Mesenteric fat pad (tissue), 1 donor: ENCODE measurements around the gene SETD2. TPM values are rescaled to one million over a fixed set of nuclear protein-coding genes. Genes with fewer than 3 reads are reported as not detected.
"Not testable (repeated sequence)": the region's sequence is repeated elsewhere in the genome, so short reads cannot be mapped to it uniquely, and the experiment has no call there.

Experiments used
- DNase-seq: peaks from one replicate; pipeline ENCODE4 v3.0.0-alpha.2; 2020; ENCODE audit warnings: low spot score
- total RNA-seq: library from RNA; stranded (reverse); fragmentation: NEBNext Ultra II Directional; extraction: Animal tissue kit (Norgen Biotek cat#: 25700); gene quantifications from one replicate; pipeline ENCODE4 v1.2.1, GENCODE V29; 2021
- donor health status: DM: yes; HTN: yes; CAD: no.

SETD2 gene
- total RNA-seq, 1 donor from 2014 or later, result 46.6 TPM

- not testable (repeated sequence) for DNase-seq
Measured at GRCh38 chr3:47037302-47037701, 126.6 kb downstream of the SETD2 start.

DNA sequence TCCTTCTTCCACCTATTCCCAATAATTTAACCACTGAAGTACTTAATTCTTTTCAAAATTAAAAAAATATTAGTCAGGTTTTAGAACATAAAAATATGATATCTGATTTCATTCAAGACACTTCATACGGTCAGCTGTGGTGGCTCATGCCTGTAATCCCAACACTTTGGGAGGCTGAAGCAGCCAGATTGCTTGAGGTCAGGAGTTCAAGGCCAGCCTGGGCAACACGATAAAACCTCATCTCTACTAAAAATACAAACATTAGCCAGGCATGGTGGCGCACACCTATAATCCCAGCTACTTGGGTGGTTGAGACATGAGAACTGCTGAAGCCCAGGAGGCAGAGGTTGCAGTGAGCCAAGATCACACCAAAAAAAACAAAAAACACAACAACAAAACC is 127.8 kb downstream of the SETD2 start:
- no peak for DNase-seq

GRCh38 chr3:47035645-47036044 is 128.3 kb downstream of the SETD2 start:
- DNase-seq, result no peak

DNA sequence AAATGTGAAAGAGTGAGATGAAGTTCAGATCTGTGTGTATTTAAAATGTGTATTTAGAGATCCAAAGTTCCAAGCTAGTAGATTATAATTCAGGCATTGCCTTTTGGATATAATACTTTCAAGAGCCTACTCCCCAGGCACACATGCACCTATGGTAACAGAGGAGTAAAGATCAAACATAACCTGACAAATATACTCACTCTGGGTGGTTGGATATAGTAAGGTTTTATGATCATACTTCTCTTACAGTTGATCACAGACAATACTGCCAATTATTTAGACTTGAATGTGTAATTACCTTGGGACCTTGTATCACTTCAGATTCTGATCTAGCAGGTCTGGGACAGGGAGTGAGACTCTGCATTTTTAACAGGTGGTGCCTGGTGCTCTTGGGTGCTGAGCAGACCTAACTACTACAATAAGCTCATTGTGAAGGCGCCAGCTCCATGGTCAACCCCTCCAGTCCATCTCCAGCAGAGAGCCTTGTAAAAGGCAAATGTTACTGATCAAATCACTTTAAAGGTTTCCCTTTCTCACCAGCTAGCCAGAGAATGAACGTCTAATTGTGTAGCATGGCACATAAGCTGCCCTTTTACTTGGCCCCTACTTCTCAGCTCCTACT is 128.9 kb downstream of the SETD2 start:
- no peak for DNase-seq

GRCh38 chr3:47031041-47031440 is 132.9 kb downstream of the SETD2 start:
- not testable (repeated sequence) for DNase-seq

DNA sequence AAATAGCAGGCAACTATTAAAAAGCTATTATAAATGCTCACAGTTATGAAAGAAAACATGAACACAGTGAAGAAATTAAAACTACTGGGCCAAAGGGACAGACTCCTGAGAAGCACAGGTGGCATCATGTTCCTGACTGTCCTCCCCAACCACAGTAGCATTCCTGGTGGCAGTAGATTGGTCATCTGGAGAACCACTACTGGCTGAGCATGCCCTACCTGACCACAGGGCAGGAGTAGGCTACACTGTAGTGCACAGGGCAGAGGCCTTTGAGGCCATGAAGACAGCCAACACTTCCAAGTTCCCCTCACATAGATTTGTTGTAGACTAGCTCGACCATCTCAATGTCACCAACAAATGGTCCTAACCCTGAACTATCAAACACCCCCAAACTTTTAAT is 135.2 kb downstream of the SETD2 start:
- no peak for DNase-seq

- DNase-seq, result no peak
Measured at GRCh38 chr3:47028146-47028545, 135.8 kb downstream of the SETD2 start.

- not testable (repeated sequence) for DNase-seq
Measured at GRCh38 chr3:47026432-47026831, 137.5 kb downstream of the SETD2 start.

DNA sequence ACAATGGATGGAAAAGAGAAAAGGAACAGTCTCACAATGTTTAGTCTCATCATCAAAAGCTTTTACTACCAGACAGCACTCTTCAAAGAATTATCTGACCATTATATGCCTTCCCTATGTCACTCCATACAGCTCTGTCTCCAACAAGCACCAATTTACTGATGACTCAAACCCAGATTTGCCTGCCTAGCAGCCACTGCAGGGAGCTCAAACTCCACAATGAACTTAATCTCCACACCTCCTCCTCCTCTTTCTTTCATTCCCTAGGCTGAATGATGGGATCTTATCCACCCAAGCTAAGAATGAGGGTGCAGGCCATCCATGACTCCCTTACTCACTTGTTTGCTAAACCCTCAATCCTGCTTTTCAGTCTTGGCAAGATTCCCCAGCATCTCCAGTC is 139.0 kb downstream of the SETD2 start:
- DNase-seq, result no peak

DNA sequence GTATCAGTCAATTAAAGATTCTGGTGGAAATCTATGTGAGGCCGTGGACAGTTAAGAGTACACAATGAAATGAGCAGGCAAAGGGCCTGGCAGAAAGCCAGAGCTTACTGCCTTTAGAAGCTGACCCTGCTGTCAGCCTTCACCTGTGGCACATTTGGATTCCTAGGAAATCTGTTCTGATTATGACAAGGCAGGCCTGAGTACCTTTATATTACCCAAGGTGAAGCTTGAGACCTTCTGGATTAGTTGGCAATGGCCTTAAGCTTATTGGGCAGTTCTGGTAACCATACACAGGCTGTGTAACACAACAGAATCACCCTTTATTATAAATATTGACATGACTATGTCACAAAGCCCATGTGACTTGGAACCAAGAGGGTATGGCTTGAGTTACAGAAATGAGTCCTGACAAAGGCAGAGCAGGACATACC is 141.3 kb downstream of the SETD2 start:
- no peak for DNase-seq

GRCh38 chr3:47020311-47020710 is 143.6 kb downstream of the SETD2 start:
- DNase-seq, result no peak

- no peak for DNase-seq
Measured at GRCh38 chr3:47019201-47019600, 144.7 kb downstream of the SETD2 start.

DNA sequence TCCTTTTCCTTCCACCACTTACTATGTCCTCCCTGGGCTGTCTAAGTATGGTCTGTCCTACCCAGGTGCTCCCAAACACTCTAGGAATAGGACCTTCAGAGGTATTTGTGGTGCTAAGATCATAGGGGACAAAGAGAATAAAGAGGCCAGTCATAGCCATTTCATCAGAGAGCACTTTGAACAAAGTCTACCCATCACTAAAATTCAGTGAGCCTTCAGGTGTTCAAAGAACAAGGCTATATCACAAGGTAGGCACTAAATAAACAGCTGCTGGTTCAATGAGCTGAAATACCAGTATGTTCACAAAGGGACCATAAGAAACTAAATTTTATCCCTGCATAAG is 145.7 kb downstream of the SETD2 start:
- no peak for DNase-seq

- no peak for DNase-seq
Measured at GRCh38 chr3:47017504-47018268, 146.2 kb downstream of the SETD2 start.

- DNase-seq, result no peak
Measured at GRCh38 chr3:47016934-47017435, 146.9 kb downstream of the SETD2 start.

DNA sequence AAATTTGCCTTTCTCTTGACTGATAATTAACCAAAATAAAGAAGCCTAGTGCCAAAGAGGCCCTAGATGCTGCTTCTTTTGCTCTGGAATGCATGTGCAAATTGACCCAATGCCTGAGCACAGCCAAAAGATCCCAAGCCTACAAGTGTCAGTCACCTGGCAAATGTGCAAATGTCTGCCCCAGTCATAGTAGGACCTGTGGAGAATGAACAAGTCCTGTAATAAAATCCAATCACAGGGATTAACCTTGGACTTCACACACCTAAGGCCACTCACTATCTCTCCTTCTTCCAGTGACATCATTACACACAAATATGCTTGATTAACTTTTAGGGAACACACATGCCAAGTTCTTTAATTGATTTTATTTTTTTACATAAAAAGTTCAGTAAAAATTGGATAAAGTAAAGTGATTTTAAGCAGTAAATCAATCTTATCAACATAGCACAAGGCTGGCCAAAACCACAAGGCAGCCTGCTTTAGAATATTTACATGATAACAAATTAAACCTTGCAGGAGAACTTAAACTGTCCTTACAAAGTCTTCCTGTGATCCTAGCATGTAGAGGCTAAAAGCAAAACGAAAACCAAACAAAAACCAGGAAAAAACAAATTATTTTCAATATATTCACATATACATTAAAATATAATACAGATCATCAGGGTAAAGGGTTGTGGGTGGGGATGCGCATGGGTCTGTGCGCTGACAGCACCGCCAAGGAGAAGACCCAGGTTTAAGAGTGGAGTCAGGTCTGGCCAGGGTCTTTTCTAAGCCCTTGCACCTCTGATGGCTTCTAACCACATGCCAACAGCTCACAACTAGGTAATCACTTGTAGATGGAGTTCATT is 147.6 kb downstream of the SETD2 start:
- DNase-seq, result no peak

- no peak for DNase-seq
Measured at GRCh38 chr3:47015151-47015550, 148.8 kb downstream of the SETD2 start.

- DNase-seq, result no peak
Measured at GRCh38 chr3:47014036-47014435, 149.9 kb downstream of the SETD2 start.

DNA sequence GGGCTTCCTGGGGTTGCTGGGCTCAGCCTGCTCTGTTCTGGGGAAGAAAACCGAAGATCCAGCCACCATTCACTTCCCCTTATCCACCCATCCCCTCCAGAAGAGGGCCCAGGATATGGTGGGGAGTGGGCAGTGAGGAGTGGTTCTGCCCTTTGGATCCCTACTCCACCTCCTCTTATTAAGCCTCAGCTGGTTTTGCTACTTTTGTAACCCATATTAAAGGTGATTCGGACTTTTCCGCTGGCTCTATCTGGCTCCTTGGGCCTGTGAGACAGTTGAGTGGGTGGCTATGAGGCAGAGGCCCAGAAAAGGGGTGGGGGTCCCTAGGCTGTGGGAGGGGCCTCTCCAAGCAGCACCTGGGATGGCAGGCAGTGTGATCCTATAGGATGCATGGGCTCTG is 150.7 kb downstream of the SETD2 start:
- DNase-seq, result no peak

DNA sequence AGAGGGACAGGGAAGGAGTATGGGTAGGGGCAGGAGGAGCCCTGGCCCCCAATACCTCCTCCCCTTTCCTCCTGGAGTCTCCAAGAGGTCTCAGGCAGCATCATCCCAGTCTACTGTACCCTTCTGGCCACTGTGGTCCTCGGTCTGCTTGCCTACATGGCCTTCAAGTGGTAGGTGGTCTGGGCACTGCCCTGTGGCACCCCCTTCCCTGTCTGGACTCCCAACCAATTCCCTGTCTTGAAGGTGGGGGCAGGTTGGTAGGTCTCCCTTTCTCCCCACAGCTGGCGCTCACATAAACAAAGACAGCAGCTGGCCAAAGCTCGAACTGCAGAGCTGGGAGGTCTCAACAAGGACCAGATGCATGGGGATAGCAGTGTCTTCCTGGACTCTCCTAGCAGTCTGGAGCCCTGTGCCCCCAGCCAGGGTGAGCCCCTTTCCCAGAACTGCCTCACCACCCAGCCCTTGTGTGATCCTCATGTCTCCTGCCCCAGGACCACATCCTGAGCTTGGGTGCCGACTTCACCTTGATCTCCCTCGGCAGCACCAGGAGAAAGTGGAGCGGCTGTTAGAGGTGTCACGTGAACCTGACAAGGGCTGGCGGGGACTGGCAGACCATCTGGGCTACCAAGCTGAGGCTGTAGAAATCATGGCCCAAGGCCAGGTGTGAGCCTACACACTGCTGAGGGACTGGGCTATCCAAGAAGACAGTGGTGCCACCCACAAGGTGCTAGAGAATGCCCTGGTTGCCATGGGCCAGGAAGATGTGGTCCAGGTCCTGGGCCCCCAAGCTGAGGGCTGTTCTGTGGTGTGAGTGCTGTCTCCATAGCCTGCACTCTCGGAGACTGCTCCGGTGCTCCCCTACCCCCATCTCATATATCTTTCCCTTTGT is 151.3 kb downstream of the SETD2 start:
- peak; percentile 87 for DNase-seq

DNA sequence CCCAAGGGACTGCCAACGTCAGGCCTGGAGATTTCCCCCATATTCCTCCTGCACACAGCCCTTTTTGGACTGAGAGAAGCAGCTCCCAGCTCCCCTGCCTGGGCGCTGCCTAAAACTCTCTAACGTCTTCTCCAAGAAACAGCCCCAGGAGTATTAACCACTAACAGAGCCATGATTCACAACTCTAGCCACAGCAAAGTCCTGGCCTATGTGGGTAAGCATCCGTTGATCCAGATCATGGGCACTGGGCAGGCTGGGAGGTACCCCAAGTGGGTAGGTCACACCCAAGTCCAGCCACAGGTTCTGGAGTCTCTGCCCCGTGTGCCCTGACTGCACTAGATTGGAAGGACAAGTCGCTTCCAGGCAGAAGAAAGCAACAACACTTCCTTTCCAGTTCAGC is 152.5 kb downstream of the SETD2 start:
- DNase-seq, result peak; percentile 86
